NT2/D1 (cell line): ENCODE results near the gene CDYL2.

Source experiments
- SUZ12 ChIP-seq: IDR thresholded peaks from 2 replicates; pipeline ENCODE4 v1.6.1; 2011; ENCODE audit not compliant: insufficient read length, insufficient read depth; ENCODE audit errors: extremely low read depth
- YY1 ChIP-seq: IDR thresholded peaks from 2 replicates; pipeline ENCODE4 v1.6.1; 2011; ENCODE audit not compliant: insufficient read length, insufficient read depth
- ZNF274 ChIP-seq: IDR thresholded peaks from 2 replicates; pipeline ENCODE4 v1.6.1; 2011; ENCODE audit warnings: mild to moderate bottlenecking, low read depth, low read length

- TF ChIP-seq YY1 (no peak), SUZ12 (no peak), ZNF274 (no peak)
These were observed 13.6 kb downstream of the CDYL2 start for GRCh38 chr16:80790751-80791150.
